GM06990 (cell line): Measurements from ENCODE around the gene PHF21A.

Source experiments
- DNase-seq: peaks from one replicate; pipeline ENCODE4 v3.0.0-alpha.2; 2011; ENCODE audit not compliant: insufficient read length; ENCODE audit errors: extremely low read depth
- H3K27me3 ChIP-seq: replicated peaks from 2 replicates; pipeline ENCODE4 v1.6.0; 2011; ENCODE audit warnings: low read length; ENCODE audit not compliant: control insufficient read depth, insufficient read depth
- H3K36me3 ChIP-seq: 2 replicates; pipeline ENCODE4 v1.5.1; 2011; ENCODE audit warnings: low read length; ENCODE audit not compliant: control insufficient read depth, insufficient read depth
- H3K4me3 ChIP-seq: replicated peaks from 2 replicates; pipeline ENCODE4 v1.5.1; 2011; ENCODE audit warnings: low read depth, mild to moderate bottlenecking, control low read depth, low read length
- CTCF ChIP-seq: IDR thresholded peaks from 2 replicates; pipeline ENCODE4 v1.5.1; 2011; ENCODE audit warnings: low read length, control low read depth, mild to moderate bottlenecking, inconsistent platforms; ENCODE audit not compliant: insufficient read depth, poor library complexity, severe bottlenecking

PHF21A gene

DNA sequence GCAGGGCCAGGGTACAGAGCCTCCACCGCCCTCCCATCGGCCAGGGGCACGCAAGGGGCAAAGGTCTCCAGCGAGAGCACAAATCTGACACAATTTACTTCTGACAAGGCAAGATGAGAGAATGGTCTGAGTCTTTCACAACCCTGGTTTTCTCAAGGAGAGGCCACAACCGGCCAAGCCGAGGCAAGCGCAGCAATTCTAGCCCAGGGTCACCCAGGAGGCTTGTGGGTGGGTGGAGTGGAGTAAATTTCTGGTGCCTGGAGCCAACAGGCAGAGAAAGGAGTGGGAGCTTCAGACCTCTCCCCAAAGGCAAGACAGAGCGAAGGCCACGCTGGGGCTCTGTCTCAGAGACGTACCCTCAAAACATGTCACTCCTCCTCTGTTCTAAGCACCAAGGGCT is 189.5 kb downstream of the PHF21A start:
- Histone ChIP-seq H3K36me3 (peaks cover 8% of the 10 kb centered on the region), H3K4me3 (no peak overlapping the region), H3K27me3 (no peaks in the 10 kb centered on the region; the same call in 1 of the 2 replicates)
- no peak for DNase-seq
- no peak for TF ChIP-seq CTCF

DNA sequence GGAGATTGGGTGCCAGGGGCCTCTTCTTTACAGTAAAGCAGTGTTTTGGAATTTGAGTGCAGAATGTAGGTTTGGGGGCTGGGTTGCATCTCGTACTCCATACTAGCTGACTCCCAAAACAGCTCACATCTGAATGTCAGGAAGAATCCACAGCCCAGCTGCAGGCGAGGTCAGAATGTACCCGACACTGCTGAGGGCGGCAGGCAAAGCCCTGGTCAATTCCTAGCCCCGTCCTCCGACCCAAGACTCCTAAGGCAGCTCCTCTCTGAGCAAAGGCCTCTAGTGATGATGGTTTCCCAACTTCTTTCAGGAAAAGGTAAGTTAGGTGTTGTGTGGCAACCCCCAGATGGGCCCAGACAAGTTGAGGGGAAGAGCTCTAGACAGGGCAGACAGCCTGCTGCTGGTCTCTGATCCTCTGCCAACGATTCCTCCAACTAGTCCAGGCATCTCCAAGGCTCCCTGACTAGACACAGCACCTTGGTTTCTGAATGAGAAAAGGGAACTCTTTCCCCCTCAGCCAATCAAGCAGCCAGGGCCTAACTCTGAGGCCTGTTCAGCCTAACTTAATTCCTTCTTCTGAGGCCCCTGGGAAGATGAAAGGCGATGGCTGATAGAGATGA is 190.2 kb downstream of the PHF21A start:
- DNase-seq: no peak
- TF ChIP-seq CTCF: no peak
- no peak overlapping the region for H3K4me3 ChIP-seq
- peaks cover 8% of the 10 kb centered on the region for H3K36me3 ChIP-seq
- H3K27me3 ChIP-seq: no peaks in the 10 kb centered on the region; the same call in 1 of the 2 replicates

GRCh38 chr11:45930031-45930794 is 191.0 kb downstream of the PHF21A start:
- peak; percentile 86 for DNase-seq
- TF ChIP-seq CTCF: no peak
- Histone ChIP-seq H3K27me3 (no peaks in the 10 kb centered on the region; the same call in 1 of the 2 replicates), H3K36me3 (peaks cover 8% of the 10 kb centered on the region), H3K4me3 (no peak overlapping the region)

GRCh38 chr11:45929486-45930030 is 191.7 kb downstream of the PHF21A start:
- Histone ChIP-seq H3K27me3 (no peaks in the 10 kb centered on the region; the same call in 1 of the 2 replicates), H3K4me3 (no peak overlapping the region), H3K36me3 (peaks cover 3% of the 10 kb centered on the region)
- DNase-seq: peak; percentile 46
- TF ChIP-seq CTCF: no peak

DNA sequence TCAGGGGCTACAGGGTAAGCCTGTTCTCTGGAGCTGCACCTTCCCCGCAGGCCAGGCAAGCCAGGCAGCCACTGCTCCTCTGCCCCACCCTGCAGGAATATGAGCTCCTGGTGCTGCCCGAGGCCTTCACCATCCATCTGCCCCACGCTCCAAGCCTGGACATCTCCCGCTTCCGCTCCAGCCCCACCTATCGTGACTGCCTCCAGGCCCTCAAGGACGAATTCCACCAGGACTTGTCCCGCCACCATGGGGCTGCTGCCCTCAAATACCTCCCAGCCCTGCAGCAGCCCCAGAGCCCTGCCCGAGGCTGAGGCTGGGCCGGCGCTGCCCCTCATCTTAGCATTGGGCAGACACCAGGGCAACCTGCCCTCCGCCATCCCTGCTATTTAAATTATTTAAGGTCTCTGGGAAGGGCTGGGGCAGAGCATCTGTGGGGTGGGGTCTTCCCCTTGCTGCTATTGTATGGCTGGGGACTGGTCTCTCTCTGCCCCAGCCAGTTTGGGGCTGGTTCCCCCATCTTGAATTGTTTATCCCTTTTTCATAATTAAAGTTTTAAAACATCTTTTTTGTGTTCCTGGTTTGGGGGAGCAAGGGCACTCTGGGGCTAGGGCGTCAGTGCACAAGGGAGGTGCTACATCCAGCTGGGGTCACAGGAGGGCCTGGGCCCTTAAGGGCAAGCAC is 192.6 kb downstream of the PHF21A start:
- no peak overlapping the region for H3K4me3 ChIP-seq
- DNase-seq: no peak
- H3K27me3 ChIP-seq: no peaks in the 10 kb centered on the region; the same call in 1 of the 2 replicates
- H3K36me3 ChIP-seq: peaks cover 1% of the 10 kb centered on the region
- no peak for TF ChIP-seq CTCF
